ENCODE results near the gene CAPN11.

Gene CAPN11

GRCh38 chr6:44158770-44159228 is at the start of gene CAPN11:
TSS of gene CAPN11 (plus strand) at chr6:44158820. CDS start at chr6:44158849, 29 bp downstream.
- H3K4me3 ChIP-seq (ENCODE audit: low read length) = no peak within 1 kb of the TSS
- TF ChIP-seq ZNF274 (IDR thresholded peaks at IDR 0.05; ENCODE audit: low read depth, low read length) = no peak

GRCh38 chr6:44109212-44109611 is 49.4 kb upstream of the CAPN11 start:
- H3K4me3 ChIP-seq (ENCODE audit: low read length) = no peak overlapping the region
- no peak for TF ChIP-seq ZNF274 (IDR thresholded peaks at IDR 0.05; ENCODE audit: low read depth, low read length)

GRCh38 chr6:44110005-44110676 is 48.5 kb upstream of the CAPN11 start:
- no peak for TF ChIP-seq ZNF274 (IDR thresholded peaks at IDR 0.05; ENCODE audit: low read depth, low read length)
- H3K4me3 ChIP-seq (ENCODE audit: low read length) = no peak overlapping the region

GRCh38 chr6:44110966-44111365 is 47.7 kb upstream of the CAPN11 start:
- no peak for TF ChIP-seq ZNF274 (IDR thresholded peaks at IDR 0.05; ENCODE audit: low read depth, low read length)
- H3K4me3 ChIP-seq (ENCODE audit: low read length) = no peak overlapping the region

- no peak for TF ChIP-seq ZNF274 (IDR thresholded peaks at IDR 0.05; ENCODE audit: low read depth, low read length)
- no peak overlapping the region for H3K4me3 ChIP-seq (ENCODE audit: low read length)
Measured at GRCh38 chr6:44111434-44112417, 46.9 kb upstream of the CAPN11 start.

GRCh38 chr6:44113414-44113813 is 45.2 kb upstream of the CAPN11 start:
- H3K4me3 ChIP-seq (ENCODE audit: low read length) = no peak overlapping the region
- no peak for TF ChIP-seq ZNF274 (IDR thresholded peaks at IDR 0.05; ENCODE audit: low read depth, low read length)

GRCh38 chr6:44115866-44116265 is 42.8 kb upstream of the CAPN11 start:
- TF ChIP-seq ZNF274 (IDR thresholded peaks at IDR 0.05; ENCODE audit: low read depth, low read length) = no peak
- no peak overlapping the region for H3K4me3 ChIP-seq (ENCODE audit: low read length)

GRCh38 chr6:44116641-44117382 is 41.8 kb upstream of the CAPN11 start:
- TF ChIP-seq ZNF274 (IDR thresholded peaks at IDR 0.05; ENCODE audit: low read depth, low read length) = no peak
- H3K4me3 ChIP-seq (ENCODE audit: low read length) = no peak overlapping the region

- H3K4me3 ChIP-seq (ENCODE audit: low read length) = no peak overlapping the region
- TF ChIP-seq ZNF274 (IDR thresholded peaks at IDR 0.05; ENCODE audit: low read depth, low read length) = no peak
Measured at GRCh38 chr6:44117397-44118128, 41.1 kb upstream of the CAPN11 start.

GRCh38 chr6:44119704-44120262 is 38.8 kb upstream of the CAPN11 start:
- no peak for TF ChIP-seq ZNF274 (IDR thresholded peaks at IDR 0.05; ENCODE audit: low read depth, low read length)
- no peak overlapping the region for H3K4me3 ChIP-seq (ENCODE audit: low read length)

- no peak overlapping the region for H3K4me3 ChIP-seq (ENCODE audit: low read length)
- no peak for TF ChIP-seq ZNF274 (IDR thresholded peaks at IDR 0.05; ENCODE audit: low read depth, low read length)
Measured at GRCh38 chr6:44120692-44121443, 37.8 kb upstream of the CAPN11 start.

- TF ChIP-seq ZNF274 (IDR thresholded peaks at IDR 0.05; ENCODE audit: low read depth, low read length) = no peak
- H3K4me3 ChIP-seq (ENCODE audit: low read length) = no peak overlapping the region
Measured at GRCh38 chr6:44122801-44123200, 35.8 kb upstream of the CAPN11 start.
